ENCODE measurements around the gene MNDA.
"Not testable (repeated sequence)": the region's sequence is repeated elsewhere in the genome, so short reads cannot be mapped to it uniquely, and the experiment has no call there.

Gene MNDA

DNA sequence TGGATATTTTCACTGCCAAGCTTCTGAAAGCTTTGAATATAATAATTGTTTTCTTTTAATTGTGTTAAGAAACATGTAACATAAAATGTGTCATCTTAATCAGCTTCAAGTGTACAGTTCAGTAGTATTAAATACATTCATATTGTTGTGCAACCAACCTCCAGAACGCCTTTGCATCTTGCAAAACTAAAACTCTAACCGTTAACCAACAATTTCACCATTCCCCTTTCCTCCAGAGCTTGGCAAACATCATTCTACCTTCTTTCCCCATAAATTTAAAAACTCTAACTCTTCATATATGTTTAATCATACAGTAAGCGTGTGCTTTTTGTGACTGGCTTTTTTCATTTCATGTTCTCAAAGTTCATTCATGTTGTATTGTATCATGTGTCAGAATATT is 2.1 kb downstream of the MNDA start:
- no peak for DNase-seq (ENCODE audit: low read depth)
- H3K4me3 ChIP-seq (ENCODE audit: low read depth, low read length), result no peak overlapping the region

DNA sequence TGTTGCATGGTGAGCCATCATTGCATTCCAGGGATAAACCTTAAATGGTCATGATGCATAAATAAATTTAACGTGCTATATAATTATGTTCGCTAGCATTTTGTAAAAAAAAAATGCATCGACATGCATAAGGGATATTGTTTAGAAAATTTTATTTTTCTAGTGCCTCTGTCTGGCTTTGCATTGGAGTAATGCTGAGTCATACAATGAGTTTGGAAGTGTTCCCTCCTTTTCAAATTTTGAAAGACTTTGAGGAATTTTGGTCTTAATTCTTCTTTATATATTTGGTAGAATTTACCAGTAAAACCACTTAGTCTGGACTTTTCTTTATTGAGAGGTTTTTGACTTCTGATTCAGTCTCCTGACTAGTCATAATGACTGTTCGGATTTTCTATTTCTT is 4.9 kb downstream of the MNDA start:
- no peak overlapping the region for H3K4me3 ChIP-seq (ENCODE audit: low read depth, low read length)
- no peak for DNase-seq (ENCODE audit: low read depth)

DNA sequence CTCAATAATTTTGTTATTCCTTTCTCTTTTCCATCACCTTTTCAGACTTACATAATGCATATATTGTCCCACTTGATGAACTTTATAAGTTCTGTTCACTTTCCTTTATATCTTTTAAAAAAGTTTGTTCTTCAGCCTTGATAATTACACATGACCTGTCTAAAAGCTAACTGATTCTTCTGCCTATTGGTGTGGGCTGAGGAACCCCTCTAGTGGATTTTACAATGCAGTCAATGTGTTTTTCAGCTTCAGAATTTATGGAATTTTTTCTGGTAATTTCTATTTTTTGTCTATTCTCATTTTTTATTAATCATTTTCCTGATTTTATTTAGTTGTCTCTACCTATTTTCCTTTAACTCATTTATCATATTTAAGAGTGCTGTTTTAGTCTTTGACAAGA is 7.5 kb downstream of the MNDA start:
- DNase-seq (ENCODE audit: low read depth), result no peak
- no peak overlapping the region for H3K4me3 ChIP-seq (ENCODE audit: low read depth, low read length)

DNA sequence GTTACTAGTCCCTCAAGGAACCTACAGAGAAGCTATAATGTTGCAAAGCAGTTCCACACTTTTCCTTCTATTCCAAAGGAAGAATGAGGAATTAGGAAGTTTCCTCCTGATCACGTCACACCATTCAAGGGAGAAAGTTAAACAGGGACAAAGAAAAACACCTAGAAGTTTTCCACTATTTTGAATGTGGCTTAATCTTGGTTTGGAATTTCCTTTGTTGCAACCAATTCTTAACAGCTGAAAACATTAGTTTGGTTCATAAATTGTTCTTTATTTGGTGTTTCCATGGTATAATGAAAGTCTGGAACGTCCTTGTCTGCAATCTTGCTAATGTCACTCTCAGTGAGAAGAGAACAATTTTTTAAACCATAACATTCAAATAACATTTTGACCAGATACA is 8.4 kb downstream of the MNDA start:
- no peak for DNase-seq (ENCODE audit: low read depth)
- no peak overlapping the region for H3K4me3 ChIP-seq (ENCODE audit: low read depth, low read length)

DNA sequence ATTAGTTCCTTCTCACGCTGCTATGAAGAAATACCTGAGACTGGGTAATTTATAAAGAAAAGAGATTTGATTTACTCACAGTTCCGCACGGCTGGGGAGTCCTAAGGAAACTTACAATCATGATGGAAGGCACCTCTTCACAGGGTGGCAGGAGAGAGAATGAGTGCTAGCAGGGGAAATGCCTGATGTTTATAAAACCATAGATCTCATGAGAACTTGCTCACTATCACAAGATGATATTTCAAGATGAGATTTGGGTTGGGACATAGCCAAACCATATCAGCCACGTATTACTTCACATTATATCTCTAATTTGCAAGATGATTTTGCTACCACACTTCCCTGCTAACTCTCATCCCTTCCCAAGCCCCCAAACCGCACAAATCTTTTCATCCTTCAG is 9.1 kb downstream of the MNDA start:
- H3K4me3 ChIP-seq (ENCODE audit: low read depth, low read length), result no peak overlapping the region
- DNase-seq (ENCODE audit: low read depth), result no peak

DNA sequence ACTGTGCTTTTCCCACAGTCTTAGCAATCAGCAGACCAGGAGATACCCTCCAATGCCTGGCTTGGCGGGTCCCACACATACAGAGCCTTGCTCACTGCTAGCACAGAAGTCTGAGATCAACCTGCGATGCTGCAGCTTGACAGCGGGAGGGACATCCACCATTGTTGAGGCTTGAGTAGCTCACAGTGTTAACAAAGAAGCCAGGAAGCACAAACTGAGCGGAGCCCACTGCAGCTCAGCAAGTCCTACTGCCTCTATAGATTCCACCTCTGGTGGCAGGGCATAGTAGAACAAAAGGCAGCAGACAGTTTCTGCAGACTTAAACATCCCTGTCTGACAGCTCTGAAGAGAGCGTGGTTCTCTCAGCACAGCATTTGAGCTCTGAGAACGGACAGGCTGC is 33.4 kb downstream of the MNDA start:
- no peak for DNase-seq (ENCODE audit: low read depth)

DNA sequence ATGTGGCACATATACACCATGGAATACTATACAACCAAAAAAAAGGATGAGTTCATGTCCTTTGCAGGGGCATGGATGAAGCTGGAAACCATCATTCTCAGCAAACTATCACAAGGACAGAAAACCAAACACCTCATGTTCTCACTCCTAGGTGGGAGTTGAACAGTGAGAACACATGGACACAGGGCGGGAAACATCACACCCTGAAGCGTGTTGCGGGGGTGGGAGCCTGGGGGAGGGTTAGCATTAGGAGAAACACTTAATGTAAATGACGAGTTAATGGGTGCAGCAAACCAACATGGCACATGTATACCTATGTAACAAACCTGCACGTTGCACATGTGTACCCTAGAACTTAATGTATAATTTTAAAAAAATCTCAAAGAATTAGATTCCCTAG is 39.3 kb downstream of the MNDA start:
- not testable (repeated sequence) for DNase-seq (ENCODE audit: low read depth); H3K4me3 ChIP-seq (ENCODE audit: low read depth, low read length)

More for the DNA sequence above, 33.4 kb downstream of the MNDA start:
- H3K4me3 ChIP-seq (ENCODE audit: low read depth, low read length), result no peak overlapping the region

DNA sequence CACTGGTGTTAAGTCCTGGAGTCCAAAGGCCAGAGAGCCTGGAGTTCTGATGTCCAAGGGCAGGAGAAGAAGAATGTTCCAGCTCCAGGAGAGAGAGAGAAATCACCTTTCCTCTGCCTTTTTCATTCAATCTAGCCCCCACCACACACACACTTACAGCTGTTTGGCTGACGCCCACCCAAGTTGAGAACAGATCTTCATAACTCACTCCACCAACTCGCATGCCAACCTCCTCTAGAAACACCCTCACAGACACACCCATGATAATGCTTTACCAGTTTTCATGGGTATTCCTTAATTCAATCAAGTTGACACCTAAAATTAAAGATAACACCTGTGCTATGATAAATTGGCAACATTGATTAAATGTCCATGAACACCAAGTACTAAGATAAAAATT is 42.0 kb downstream of the MNDA start:
- no peak for DNase-seq (ENCODE audit: low read depth)
- no peak overlapping the region for H3K4me3 ChIP-seq (ENCODE audit: low read depth, low read length)

DNA sequence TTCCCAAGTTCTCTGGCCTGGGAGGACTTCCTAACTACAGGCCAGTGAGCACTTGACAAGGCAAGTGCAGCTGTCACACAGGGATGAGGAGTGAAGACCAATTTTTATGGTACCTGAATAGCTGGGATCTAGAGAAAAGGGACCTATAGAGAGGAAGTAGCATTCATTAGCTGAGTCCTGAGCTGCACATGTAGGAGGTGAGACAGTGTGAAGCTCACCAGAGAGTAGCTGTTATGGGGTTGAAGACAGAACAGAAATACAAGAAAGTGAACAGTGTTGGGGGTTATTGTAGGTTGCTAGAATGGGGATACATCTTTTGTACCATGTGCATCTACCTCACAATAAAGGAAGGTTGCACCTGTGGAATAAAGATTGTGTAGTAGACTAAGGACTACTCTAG is 62.5 kb downstream of the MNDA start:
- DNase-seq (ENCODE audit: low read depth), result no peak
- H3K4me3 ChIP-seq (ENCODE audit: low read depth, low read length), result no peak overlapping the region

DNA sequence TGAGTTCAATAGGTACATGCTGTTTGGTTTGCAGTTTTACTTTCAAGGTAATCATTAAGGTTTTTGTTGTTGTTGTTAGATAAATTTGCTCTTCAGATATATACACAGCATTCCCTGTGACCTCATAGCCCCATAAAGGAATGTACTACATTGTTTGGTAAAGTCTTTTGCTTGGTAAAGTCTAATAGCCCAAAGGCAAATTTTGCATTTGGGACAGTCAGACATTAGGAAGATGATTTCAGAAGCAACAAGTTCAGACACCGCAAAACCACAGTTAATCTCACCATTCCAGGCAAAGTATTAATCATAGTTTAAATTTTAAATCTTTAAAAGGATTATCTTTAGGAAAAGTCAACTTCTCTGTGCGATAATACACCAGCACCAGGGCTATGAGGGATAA is 67.6 kb downstream of the MNDA start:
- DNase-seq (ENCODE audit: low read depth), result no peak
- H3K4me3 ChIP-seq (ENCODE audit: low read depth, low read length), result no peak overlapping the region
